ENCODE data around the gene FKBP10. TPM values are rescaled to one million over a fixed set of nuclear protein-coding genes. Genes with fewer than 3 reads are reported as not detected.

Gene FKBP10
- total and polyA plus RNA-seq, 9 of the 15 experiments (the other 6 are each of a cell fraction or from before 2014, with no cell fraction given): 0.03 to 3.0 (median 1.4) TPM; not detected in 1

DNA sequence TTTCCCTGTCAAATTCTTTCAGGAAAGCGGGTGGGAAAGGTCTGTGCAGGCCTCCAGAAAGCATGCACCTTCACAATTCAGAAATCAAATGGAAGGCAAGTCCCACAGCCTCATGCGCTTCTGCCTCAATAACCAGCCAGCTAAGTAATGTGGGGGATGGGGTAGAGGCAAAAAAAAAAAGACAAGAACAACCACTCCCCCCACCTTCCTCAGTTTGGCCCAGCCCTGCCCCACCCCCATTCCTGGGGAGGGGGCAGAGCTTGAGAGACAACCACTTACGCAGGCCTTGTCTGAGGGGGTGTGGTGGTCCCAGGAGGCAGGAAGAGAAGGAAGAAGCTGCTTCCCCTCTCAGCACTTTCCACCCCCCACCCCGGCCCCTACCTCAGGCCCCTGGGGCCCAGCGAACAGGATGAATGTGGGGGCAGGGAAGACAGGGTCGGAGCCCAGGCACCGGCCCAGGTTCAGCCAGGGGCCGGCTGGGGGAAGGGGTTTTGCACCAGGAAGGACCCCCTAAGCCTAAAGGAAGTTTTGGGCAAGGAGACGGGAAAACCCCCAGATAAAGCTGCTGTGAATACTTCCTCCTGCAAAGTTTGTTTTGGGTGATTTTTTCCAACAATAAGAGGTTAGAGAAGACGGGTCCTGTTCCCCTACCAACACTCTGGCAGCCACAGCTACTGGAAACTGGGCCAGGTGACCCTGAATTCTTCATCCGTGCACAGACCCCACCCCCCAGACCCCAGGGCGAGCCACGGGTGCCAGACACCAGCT is 27.5 kb upstream of the FKBP10 start (continued):
- no peak for TF ChIP-seq DMBX1 (CRISPR knock-in tag; IDR thresholded peaks at IDR 0.05; ENCODE audit: borderline replicate concordance)
- TF ChIP-seq SRSF9 (IDR thresholded peaks at IDR 0.05; ENCODE audit: borderline replicate concordance, low read depth, low read length): no peak
- TF ChIP-seq, protein P1, sequence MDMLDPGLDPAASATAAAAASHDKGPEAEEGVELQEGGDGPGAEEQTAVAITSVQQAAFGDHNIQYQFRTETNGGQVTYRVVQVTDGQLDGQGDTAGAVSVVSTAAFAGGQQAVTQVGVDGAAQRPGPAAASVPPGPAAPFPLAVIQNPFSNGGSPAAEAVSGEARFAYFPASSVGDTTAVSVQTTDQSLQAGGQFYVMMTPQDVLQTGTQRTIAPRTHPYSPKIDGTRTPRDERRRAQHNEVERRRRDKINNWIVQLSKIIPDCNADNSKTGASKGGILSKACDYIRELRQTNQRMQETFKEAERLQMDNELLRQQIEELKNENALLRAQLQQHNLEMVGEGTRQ (CRISPR knock-in tag; IDR thresholded peaks at IDR 0.05): no peak
- no peak for TF ChIP-seq ZNF274 (IDR thresholded peaks at IDR 0.05; ENCODE audit: borderline replicate concordance, low read depth, low read length)
- TF ChIP-seq SNIP1 (IDR thresholded peaks at IDR 0.05; ENCODE audit: low read depth): no peak
- no peak for TF ChIP-seq SETDB1 (IDR thresholded peaks at IDR 0.05; ENCODE audit: low read length)
- TF ChIP-seq LCOR (CRISPR knock-in tag; IDR thresholded peaks at IDR 0.05): no peak
- peak; percentile 80 for TF ChIP-seq TEAD2 (tag; IDR thresholded peaks at IDR 0.05)
- TF ChIP-seq, protein P2, sequence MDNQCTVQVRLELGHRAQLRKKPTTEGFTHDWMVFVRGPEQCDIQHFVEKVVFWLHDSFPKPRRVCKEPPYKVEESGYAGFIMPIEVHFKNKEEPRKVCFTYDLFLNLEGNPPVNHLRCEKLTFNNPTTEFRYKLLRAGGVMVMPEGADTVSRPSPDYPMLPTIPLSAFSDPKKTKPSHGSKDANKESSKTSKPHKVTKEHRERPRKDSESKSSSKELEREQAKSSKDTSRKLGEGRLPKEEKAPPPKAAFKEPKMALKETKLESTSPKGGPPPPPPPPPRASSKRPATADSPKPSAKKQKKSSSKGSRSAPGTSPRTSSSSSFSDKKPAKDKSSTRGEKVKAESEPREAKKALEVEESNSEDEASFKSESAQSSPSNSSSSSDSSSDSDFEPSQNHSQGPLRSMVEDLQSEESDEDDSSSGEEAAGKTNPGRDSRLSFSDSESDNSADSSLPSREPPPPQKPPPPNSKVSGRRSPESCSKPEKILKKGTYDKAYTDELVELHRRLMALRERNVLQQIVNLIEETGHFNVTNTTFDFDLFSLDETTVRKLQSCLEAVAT (IDR thresholded peaks at IDR 0.05): peak in 1 of 2 experiments; percentile 51; a peak in 1 of 4 replicates
- TF ChIP-seq, protein P3, sequence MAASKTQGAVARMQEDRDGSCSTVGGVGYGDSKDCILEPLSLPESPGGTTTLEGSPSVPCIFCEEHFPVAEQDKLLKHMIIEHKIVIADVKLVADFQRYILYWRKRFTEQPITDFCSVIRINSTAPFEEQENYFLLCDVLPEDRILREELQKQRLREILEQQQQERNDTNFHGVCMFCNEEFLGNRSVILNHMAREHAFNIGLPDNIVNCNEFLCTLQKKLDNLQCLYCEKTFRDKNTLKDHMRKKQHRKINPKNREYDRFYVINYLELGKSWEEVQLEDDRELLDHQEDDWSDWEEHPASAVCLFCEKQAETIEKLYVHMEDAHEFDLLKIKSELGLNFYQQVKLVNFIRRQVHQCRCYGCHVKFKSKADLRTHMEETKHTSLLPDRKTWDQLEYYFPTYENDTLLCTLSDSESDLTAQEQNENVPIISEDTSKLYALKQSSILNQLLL (CRISPR knock-in tag; IDR thresholded peaks at IDR 0.05; ENCODE audit: borderline replicate concordance): no peak
- TF ChIP-seq KDM4B (IDR thresholded peaks at IDR 0.05; ENCODE audit: borderline replicate concordance in 2 of 2, low read depth in 1 of 2): peak in 1 of 2 experiments; percentile 39; a peak in 1 of 4 replicates
- TF ChIP-seq, protein P4, sequence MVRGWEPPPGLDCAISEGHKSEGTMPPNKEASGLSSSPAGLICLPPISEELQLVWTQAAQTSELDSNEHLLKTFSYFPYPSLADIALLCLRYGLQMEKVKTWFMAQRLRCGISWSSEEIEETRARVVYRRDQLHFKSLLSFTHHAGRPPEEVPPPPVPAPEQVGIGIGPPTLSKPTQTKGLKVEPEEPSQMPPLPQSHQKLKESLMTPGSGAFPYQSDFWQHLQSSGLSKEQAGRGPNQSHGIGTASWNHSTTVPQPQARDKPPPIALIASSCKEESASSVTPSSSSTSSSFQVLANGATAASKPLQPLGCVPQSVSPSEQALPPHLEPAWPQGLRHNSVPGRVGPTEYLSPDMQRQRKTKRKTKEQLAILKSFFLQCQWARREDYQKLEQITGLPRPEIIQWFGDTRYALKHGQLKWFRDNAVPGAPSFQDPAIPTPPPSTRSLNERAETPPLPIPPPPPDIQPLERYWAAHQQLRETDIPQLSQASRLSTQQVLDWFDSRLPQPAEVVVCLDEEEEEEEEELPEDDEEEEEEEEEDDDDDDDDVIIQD (CRISPR knock-in tag; IDR thresholded peaks at IDR 0.05): no peak
- TF ChIP-seq, protein P5, sequence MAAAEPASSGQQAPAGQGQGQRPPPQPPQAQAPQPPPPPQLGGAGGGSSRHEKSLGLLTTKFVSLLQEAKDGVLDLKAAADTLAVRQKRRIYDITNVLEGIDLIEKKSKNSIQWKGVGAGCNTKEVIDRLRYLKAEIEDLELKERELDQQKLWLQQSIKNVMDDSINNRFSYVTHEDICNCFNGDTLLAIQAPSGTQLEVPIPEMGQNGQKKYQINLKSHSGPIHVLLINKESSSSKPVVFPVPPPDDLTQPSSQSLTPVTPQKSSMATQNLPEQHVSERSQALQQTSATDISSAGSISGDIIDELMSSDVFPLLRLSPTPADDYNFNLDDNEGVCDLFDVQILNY (CRISPR knock-in tag; IDR thresholded peaks at IDR 0.05): no peak
- TF ChIP-seq SMARCA4 (IDR thresholded peaks at IDR 0.05): 0 out of 2 replicates have a peak, but pooled peaks have one; percentile 16
- TF ChIP-seq ZNF586 (CRISPR knock-in tag; conservative IDR thresholded peaks at IDR 0.05): no peak
- TF ChIP-seq ZBTB8A (IDR thresholded peaks at IDR 0.05; ENCODE audit: partially characterized antibody): no peak

All from K562 (cell line).